Measurements from ENCODE around the gene AUTS2. TPM values are rescaled to one million over a fixed set of nuclear protein-coding genes. Genes with fewer than 3 reads are reported as not detected.
"Not testable (repeated sequence)": the region's sequence is repeated elsewhere in the genome, so short reads cannot be mapped to it uniquely, and the experiment has no call there.

AUTS2 gene
- total RNA-seq, 1 donor from 2014 or later = 125 TPM

- Mint-ChIP-seq H3K36me3 (ENCODE audit: insufficient read depth) (peaks cover 5% of the 10 kb centered on the region), H3K4me1 (ENCODE audit: low read depth) (no peaks in the 10 kb centered on the region), H3K27me3 (peaks cover 6% of the 10 kb centered on the region), H3K4me3 (ENCODE audit: low read depth) (no peak overlapping the region), H3K27ac (no peak overlapping the region), H3K9me3 (ENCODE audit: low read depth) (peaks cover 3% of the 10 kb centered on the region)
- no peak for DNase-seq (ENCODE audit: low spot score, unreplicated experiment)
- TF ChIP-seq CTCF (IDR thresholded peaks at IDR 0.05; ENCODE audit: unreplicated experiment) = no peak
Measured at GRCh38 chr7:70647801-70648498, 1049.7 kb downstream of the AUTS2 start.

DNA sequence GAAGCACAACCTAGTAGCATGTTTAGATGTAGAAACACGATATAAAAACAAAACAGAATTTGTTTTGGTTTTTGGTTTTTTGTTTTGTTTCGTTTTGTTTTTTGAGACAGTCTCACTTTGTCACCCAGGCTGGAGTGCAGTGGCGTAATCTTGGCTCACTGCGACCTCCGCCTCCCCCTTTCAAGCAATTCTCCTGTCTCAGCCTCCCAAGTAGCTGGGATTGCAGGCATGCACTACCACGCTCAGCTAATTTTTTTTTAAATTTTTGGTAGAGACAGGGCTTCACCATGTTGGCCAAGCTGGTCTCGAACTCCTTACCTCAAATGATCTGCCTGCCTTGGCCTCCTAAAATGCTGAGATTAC, 1050.2 kb downstream of the AUTS2 start:
- not testable (repeated sequence) for H3K4me1 Mint-ChIP-seq (ENCODE audit: low read depth); H3K27ac Mint-ChIP-seq

DNA sequence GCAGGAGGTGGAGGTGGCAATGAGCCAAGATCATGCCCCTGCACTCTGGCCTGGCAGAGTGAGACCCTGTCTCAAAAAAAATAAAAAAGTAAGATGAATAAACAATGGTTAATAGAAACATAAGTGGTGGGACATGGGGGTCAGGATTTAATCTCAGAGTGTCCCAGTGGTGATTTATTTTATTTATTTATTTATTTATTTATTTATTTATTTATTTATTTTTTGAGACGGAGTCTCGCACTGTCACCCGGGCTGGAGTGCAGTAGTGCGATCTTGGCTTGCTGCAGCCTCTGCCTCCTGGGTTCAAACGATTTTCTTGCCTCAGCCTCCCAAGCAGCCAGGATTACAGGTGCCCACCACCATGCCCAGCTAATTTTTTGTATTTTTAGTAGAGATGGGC, 1051.0 kb downstream of the AUTS2 start:
- Mint-ChIP-seq H3K27ac (no peak overlapping the region), H3K27me3 (peaks cover 6% of the 10 kb centered on the region), H3K4me1 (ENCODE audit: low read depth) (no peaks in the 10 kb centered on the region), H3K9me3 (ENCODE audit: low read depth) (peaks cover 3% of the 10 kb centered on the region), H3K36me3 (ENCODE audit: insufficient read depth) (peaks cover 5% of the 10 kb centered on the region), H3K4me3 (ENCODE audit: low read depth) (no peak overlapping the region)
- no peak for TF ChIP-seq CTCF (IDR thresholded peaks at IDR 0.05; ENCODE audit: unreplicated experiment)
- DNase-seq (ENCODE audit: low spot score, unreplicated experiment) = no peak

More for the DNA sequence above, 1050.2 kb downstream of the AUTS2 start:
- not testable (repeated sequence) for H3K36me3 Mint-ChIP-seq (ENCODE audit: insufficient read depth); H3K4me3 Mint-ChIP-seq (ENCODE audit: low read depth); DNase-seq (ENCODE audit: low spot score, unreplicated experiment); H3K9me3 Mint-ChIP-seq (ENCODE audit: low read depth); H3K27me3 Mint-ChIP-seq

- TF ChIP-seq CTCF (IDR thresholded peaks at IDR 0.05; ENCODE audit: unreplicated experiment) = no peak
- H3K36me3 Mint-ChIP-seq (ENCODE audit: insufficient read depth) = peaks cover 6% of the 10 kb centered on the region
- peaks cover 3% of the 10 kb centered on the region for H3K9me3 Mint-ChIP-seq (ENCODE audit: low read depth)
- H3K4me3 Mint-ChIP-seq (ENCODE audit: low read depth) = no peak overlapping the region
- H3K27me3 Mint-ChIP-seq = no peaks in the 10 kb centered on the region
- no peaks in the 10 kb centered on the region for H3K4me1 Mint-ChIP-seq (ENCODE audit: low read depth)
- no peak overlapping the region for H3K27ac Mint-ChIP-seq
- no peak for DNase-seq (ENCODE audit: low spot score, unreplicated experiment)
Measured at GRCh38 chr7:70654146-70654545, 1055.9 kb downstream of the AUTS2 start.

GRCh38 chr7:70654979-70655378, 1056.7 kb downstream of the AUTS2 start:
- no peaks in the 10 kb centered on the region for H3K27me3 Mint-ChIP-seq
- no peak for TF ChIP-seq CTCF (IDR thresholded peaks at IDR 0.05; ENCODE audit: unreplicated experiment)
- DNase-seq (ENCODE audit: low spot score, unreplicated experiment) = no peak
- peaks cover 8% of the 10 kb centered on the region for H3K36me3 Mint-ChIP-seq (ENCODE audit: insufficient read depth)
- H3K4me1 Mint-ChIP-seq (ENCODE audit: low read depth) = no peaks in the 10 kb centered on the region
- no peak overlapping the region for H3K27ac Mint-ChIP-seq
- peaks cover 3% of the 10 kb centered on the region for H3K9me3 Mint-ChIP-seq (ENCODE audit: low read depth)
- no peak overlapping the region for H3K4me3 Mint-ChIP-seq (ENCODE audit: low read depth)

GRCh38 chr7:70655694-70656093, 1057.4 kb downstream of the AUTS2 start:
- TF ChIP-seq CTCF (IDR thresholded peaks at IDR 0.05; ENCODE audit: unreplicated experiment) = no peak
- no peak overlapping the region for H3K27ac Mint-ChIP-seq
- no peak overlapping the region for H3K4me3 Mint-ChIP-seq (ENCODE audit: low read depth)
- no peak for DNase-seq (ENCODE audit: low spot score, unreplicated experiment)
- H3K27me3 Mint-ChIP-seq = no peaks in the 10 kb centered on the region
- no peaks in the 10 kb centered on the region for H3K4me1 Mint-ChIP-seq (ENCODE audit: low read depth)
- peaks cover 6% of the 10 kb centered on the region for H3K36me3 Mint-ChIP-seq (ENCODE audit: insufficient read depth)
- H3K9me3 Mint-ChIP-seq (ENCODE audit: low read depth) = peaks cover under 1% of the 10 kb centered on the region
